OCI-LY7 (cell line): ENCODE measurements around the gene BLNK. TPM values are rescaled to one million over a fixed set of nuclear protein-coding genes. Genes with fewer than 3 reads are reported as not detected.
"Not testable (repeated sequence)": the region's sequence is repeated elsewhere in the genome, so short reads cannot be mapped to it uniquely, and the experiment has no call there.

Experiments
- BruUV-seq: library from RNA; stranded (reverse); fragments of 400-500 nt; replicated peaks from 2 replicates; lab custom pipeline; 2021; lab: Mats Ljungman, UMichigan
- CTCF ChIA-PET: fragments of 300-600 bp; sonication (Branson Sonifier 250); formaldehyde crosslinking; loops from one replicate; lab custom pipeline; 2022; ENCODE audit warnings: antibody characterized with exemption; ENCODE audit not compliant: unreplicated experiment; lab: Charles Lee
- POLR2A ChIA-PET: fragments of 300-600 bp; sonication (Branson Sonifier 250); formaldehyde crosslinking; loops from one replicate; lab custom pipeline; 2022; ENCODE audit warnings: antibody characterized with exemption; lab: Charles Lee
- DNase-seq: peaks from one replicate; pipeline ENCODE4 v3.0.0-alpha.2; 2015; ENCODE audit warnings: low spot score
- H2AFZ ChIP-seq: fragments of 200-600 bp; sonication (generic), shearing (Covaris generic); 2 replicates; pipeline ENCODE4 v1.6.1; 2014; ENCODE audit warnings: mild to moderate bottlenecking, antibody characterized with exemption, low read length, moderate library complexity
- H3K27ac ChIP-seq: fragments of 200-600 bp; sonication (generic); 2 replicates; pipeline ENCODE4 v1.5.1; 2014; ENCODE audit warnings: mixed run types, low read depth, mild to moderate bottlenecking, moderate library complexity, low read length, inconsistent platforms; ENCODE audit not compliant: poor library complexity, severe bottlenecking
- H3K36me3 ChIP-seq: fragments of 200-600 bp; sonication (generic); 2 replicates; pipeline ENCODE4 v1.6.1; 2014; ENCODE audit warnings: mild to moderate bottlenecking, antibody characterized with exemption, low read length, moderate library complexity, mixed read lengths; ENCODE audit not compliant: insufficient read depth
- H3K4me1 ChIP-seq: fragments of 200-600 bp; sonication (generic); 2 replicates; pipeline ENCODE4 v1.5.1; 2014; ENCODE audit warnings: mild to moderate bottlenecking, low read length; ENCODE audit not compliant: insufficient read depth, poor library complexity, severe bottlenecking
- H3K4me2 ChIP-seq: fragments of 200-600 bp; sonication (generic); 2 replicates; pipeline ENCODE4 v1.6.1; 2014; ENCODE audit warnings: mild to moderate bottlenecking, low read length
- H3K4me3 ChIP-seq: fragments of 200-600 bp; sonication (generic); 2 replicates; pipeline ENCODE4 v1.5.1; 2014; ENCODE audit warnings: mild to moderate bottlenecking, low read depth, low read length; ENCODE audit not compliant: poor library complexity, severe bottlenecking
- H3K79me2 ChIP-seq: fragments of 200-600 bp; sonication (generic); 2 replicates; pipeline ENCODE4 v1.6.1; 2016; ENCODE audit warnings: low read depth, mild to moderate bottlenecking, low read length, moderate library complexity, mixed read lengths; ENCODE audit not compliant: insufficient read depth
- H3K9me2 ChIP-seq: fragments of 200-600 bp; sonication (generic); 2 replicates; pipeline ENCODE4 v1.6.1; 2016; ENCODE audit warnings: mild to moderate bottlenecking, low read length, mixed read lengths; ENCODE audit not compliant: insufficient read depth
- H3K9me3 ChIP-seq: fragments of 200-600 bp; sonication (generic); 2 replicates; pipeline ENCODE4 v1.6.1; 2014; ENCODE audit warnings: mild to moderate bottlenecking, mixed run types, low read length, mixed read lengths
- H4K20me1 ChIP-seq: fragments of 200-600 bp; sonication (generic); 2 replicates; pipeline ENCODE4 v1.6.1; 2014; ENCODE audit warnings: mild to moderate bottlenecking, antibody characterized with exemption, low read length, moderate library complexity, mixed read lengths; ENCODE audit not compliant: insufficient read depth
- CTCF ChIP-seq: fragments of 200-600 bp; sonication (generic); conservative IDR thresholded peaks from 2 replicates; pipeline ENCODE4 v1.5.1; 2014; ENCODE audit warnings: mild to moderate bottlenecking, antibody characterized with exemption, low read length, moderate library complexity, mixed read lengths
- EZH2phosphoT487 ChIP-seq: fragments of 200-600 bp; sonication (generic); IDR thresholded peaks from 2 replicates; pipeline ENCODE4 v1.6.1; 2018; ENCODE audit warnings: low read depth, borderline replicate concordance, mild to moderate bottlenecking, mixed run types, antibody characterized with exemption, low read length, moderate library complexity, mixed read lengths
- intact Hi-C: fragments of 100-400 bp; cut with micrococcal nuclease; formaldehyde crosslinking; loops from one replicate; pipeline ENCODE4 v1.10.0; 2022; ENCODE audit not compliant: unreplicated experiment
- total RNA-seq, 2 experiments: library from RNA; depleted of rRNA in 1 of 2; stranded (reverse); fragments of >200 nt in 1 of 2; shearing (Covaris generic) in 1 of 2; gene quantifications; 2 replicates each; pipeline ENCODE4 v1.2.3, GENCODE V29; 2014 to 2022

BLNK gene
- total RNA-seq, 2 experiments from 2014 or later: 113 to 201 TPM

- no peaks in the 10 kb centered on the region for H3K79me2 ChIP-seq
- H3K36me3 ChIP-seq: no peaks in the 10 kb centered on the region
- no peak overlapping the region for H3K27ac ChIP-seq
- H4K20me1 ChIP-seq: no peaks in the 10 kb centered on the region
- POLR2A ChIA-PET: interaction anchor here (0.9 to 1.2 kb wide), 3 partner anchors 10 to 275 kb away, joined by 3 read pairs; no protein-coding TSS in a partner anchor
- no peaks in the 10 kb centered on the region for H3K9me3 ChIP-seq
- H3K4me2 ChIP-seq: no peak overlapping the region
- no peak for DNase-seq
- CTCF ChIA-PET: interaction anchor here (0.7 kb wide), 1 partner anchor 10 kb away, joined by 5 read pairs; no protein-coding TSS in a partner anchor
- TF ChIP-seq CTCF: no peak
- TF ChIP-seq EZH2phosphoT487: no peak
- H3K4me3 ChIP-seq: no peak overlapping the region
- BruUV-seq: no TSS peak
- H2AFZ ChIP-seq: no peak overlapping the region
- peaks cover 29% of the 10 kb centered on the region for H3K4me1 ChIP-seq
- H3K9me2 ChIP-seq: no peaks in the 10 kb centered on the region
- intact Hi-C loops: loop anchor here (10.0 kb wide), 1 partner anchor 445 kb away; no protein-coding TSS in a partner anchor
Measured at GRCh38 chr10:96309628-96310320, 38.4 kb upstream of the BLNK start.

- H3K4me3 ChIP-seq, H3K36me3 ChIP-seq, DNase-seq, H3K79me2 ChIP-seq, H3K9me2 ChIP-seq, H3K27ac ChIP-seq, intact Hi-C loops, BruUV-seq, H2AFZ ChIP-seq, H4K20me1 ChIP-seq, CTCF ChIA-PET, H3K4me2 ChIP-seq, H3K9me3 ChIP-seq: not testable (repeated sequence)
- peaks cover 36% of the 10 kb centered on the region for H3K4me1 ChIP-seq
- POLR2A ChIA-PET: interaction anchor here (1.7 kb wide), 1 partner anchor 17 kb away, joined by 7 read pairs; no protein-coding TSS in a partner anchor
Measured at GRCh38 chr10:96308854-96309253, 37.5 kb upstream of the BLNK start.

- Histone ChIP-seq H3K79me2 (no peaks in the 10 kb centered on the region), H3K27ac (peak overlapping the region; percentile 42), H3K4me1 (peaks cover 36% of the 10 kb centered on the region), H3K36me3 (no peaks in the 10 kb centered on the region), H4K20me1 (no peaks in the 10 kb centered on the region), H3K4me3 (peak overlapping the region; percentile 29), H3K9me3 (no peaks in the 10 kb centered on the region), H3K4me2 (peak overlapping the region; percentile 68), H3K9me2 (no peaks in the 10 kb centered on the region), H2AFZ (peak overlapping the region; percentile 80)
- intact Hi-C loops: no loop called here
- no TSS peak for BruUV-seq
- peak; percentile 88 for DNase-seq
- no peak for TF ChIP-seq CTCF
- TF ChIP-seq EZH2phosphoT487: no peak
- ChIA-PET POLR2A (interaction anchor here (0.7 to 1.7 kb wide), 11 partner anchors 9 to 217 kb away, joined by 3 to 11 read pairs (median 5); no protein-coding TSS in a partner anchor), CTCF (interaction anchor here (0.9 to 1.3 kb wide), 2 partner anchors 11 to 12 kb away, joined by 4 read pairs; no protein-coding TSS in a partner anchor)
Measured at GRCh38 chr10:96306516-96306915, 35.1 kb upstream of the BLNK start.
